Heart right ventricle (tissue), 16 donors: Measurements from ENCODE around the gene SPDEF. TPM values are rescaled to one million over a fixed set of nuclear protein-coding genes. Genes with fewer than 3 reads are reported as not detected.

Source experiments
- ATAC-seq, 8 donors: fragments of 200-7000 bp; cut with Tn5 transposase; one replicate each; pipeline ENCODE4 v1.9.1; 2020; ENCODE audit warnings: mild to moderate bottlenecking in 8 of 8, moderate library complexity in 8 of 8, moderate number of reproducible peaks in 1 of 8
- DNase-seq, 2 donors: peaks; one replicate each; pipeline ENCODE4 v3.0.0-alpha.2; 2020
- H3K27ac ChIP-seq, 10 donors: fragments of 200-600 bp; sonication (generic) in 2 of 10; one replicate each; pipeline versions ENCODE4 v1.5.0 to v1.8.0; 2020 to 2022; ENCODE audit warnings: mild to moderate bottlenecking in 3 of 10
- H3K27me3 ChIP-seq, 7 donors: fragments of 200-600 bp; one replicate each; pipeline ENCODE4 v1.8.0; 2021 to 2022; ENCODE audit warnings: mild to moderate bottlenecking in 2 of 7
- H3K36me3 ChIP-seq, 9 donors: fragments of 200-600 bp; sonication (generic) in 1 of 9; one replicate each; pipeline versions ENCODE4 v1.5.0 to v1.8.0; 2020 to 2022; ENCODE audit warnings: mild to moderate bottlenecking in 2 of 9
- H3K4me1 ChIP-seq, 9 donors: fragments of 200-600 bp; sonication (generic) in 1 of 9; one replicate each; pipeline versions ENCODE4 v1.5.0 to v1.8.0; 2020 to 2022; ENCODE audit warnings: mild to moderate bottlenecking in 4 of 9
- H3K4me3 ChIP-seq, 10 donors: fragments of 200-600 bp; sonication (generic) in 2 of 10; one replicate each; pipeline versions ENCODE4 v1.5.0 to v1.8.0; 2020 to 2022; ENCODE audit warnings: mild to moderate bottlenecking in 7 of 10, moderate library complexity in 2 of 10
- H3K9me3 ChIP-seq, 11 donors: fragments of 200-600 bp in 10 of 11; sonication (generic) in 2 of 11; one replicate each; pipeline versions ENCODE4 v1.5.0 to v1.8.0; 2013 to 2022; ENCODE audit warnings: mild to moderate bottlenecking in 2 of 11, control low read depth in 1 of 11, moderate library complexity in 1 of 11
- CTCF ChIP-seq, 9 donors: fragments of 200-600 bp; sonication (generic) in 2 of 9; IDR thresholded peaks; one replicate each; pipeline versions ENCODE4 v1.5.0 to v1.8.0; 2021 to 2022; ENCODE audit warnings: antibody characterized with exemption in 9 of 9, mild to moderate bottlenecking in 5 of 9, moderate library complexity in 1 of 9
- WGBS, 2 donors: extraction: QIAGEN DNeasy Blood & Tissue Kit; methylation state at CpG; one replicate each; pipeline ENCODE4 v1.1.7; 2013; ENCODE audit warnings: inconsistent platforms in 1 of 2; 5-methylcytosine and 5-hydroxymethylcytosine counted together
- intact Hi-C, 10 donors: fragments of 100-400 bp; cut with DNase I; formaldehyde crosslinking; loops; one replicate each; pipeline versions ENCODE4 v1.11.1 to v1.14.2; 2022
- polyA plus RNA-seq, 2 donors: library from polyadenylated mRNA; stranded (reverse); fragments of 200-250 nt; gene quantifications; one replicate each; pipeline ENCODE4 v1.2.3, GENCODE V29; 2013
- total RNA-seq, 10 donors: library from RNA; stranded (reverse); fragmentation: NEBNext Ultra II Directional in 3 of 10; extraction: Animal tissue kit (Norgen Biotek cat#: 25700) in 3 of 10; gene quantifications; one replicate each; pipeline versions ENCODE4 v1.2.1 to v1.2.4, GENCODE V29; 2021 to 2023
- donor health status: Arrhythmogenic right ventricular cardiomyopathy.
- donor health status: ischemic (EF 13 %, LVEDD 7.1; RV severe dilation, severe dysfunction).
- donor health status: healthy with polysubstance abuse.
- donor health status: DM: no; HTN: yes; CAD: no.
- donor health status: DM: no; HTN: no; CAD: no.
- donor health status: ischemic (EF 25% LVEDD 6.9; RV normal size, moderate dysfunction).
- donor health status: ischemic (EF 25% LVEDD 5.7; RV mildly dilated, moderate dysfunction).
- donor health status: healthy.
- donor health status: DM: yes; HTN: yes; CAD: no.
- donor health status: Ischemic cardiomyopathy.
- donor health status: ischemic (EF 35%, LVEDD 5.7; RV mildly dilated, moderate dysfunction).
- donor health status: nonischemic (EF 11% LVEDD 7.7; RV severe dilation, severe dysfunction).
- donor health status: DM: yes; HTN: yes; CAD: no.
- donor health status: PGD.
- donor health status: ischemic (EF 29% LVEDD 5.4; RV normal size, mild dysfunction).
- donor health status: nonischemic (EF 23%, LVEDD 6.1; RV moderate dilation, normal function).

SPDEF gene
- total and polyA plus RNA-seq, 12 donors = 0.15 to 0.60 (median 0.22) TPM; not detected in 2

- 82 to 83% methylated on average over 20 of the region's 20 CpGs for WGBS, 2 donors
- Histone ChIP-seq H3K4me1 (no peaks in the 10 kb centered on the region), H3K27me3 (no peaks in the 10 kb centered on the region), H3K36me3 (no peaks in the 10 kb centered on the region), H3K9me3 (no peaks in the 10 kb centered on the region), H3K27ac (no peak overlapping the region), H3K4me3 (no peak overlapping the region)
- DNase-seq (no peak), ATAC-seq (no peak)
- TF ChIP-seq CTCF (IDR thresholded peaks at IDR 0.05) = no peak
- intact Hi-C loops = no loop called here
Measured at GRCh38 chr6:34490390-34491090, 65.6 kb downstream of the SPDEF start.

GRCh38 chr6:34489207-34489805 lies 66.8 kb downstream of the SPDEF start:
- no peak overlapping the region for H3K4me3 ChIP-seq
- TF ChIP-seq CTCF (IDR thresholded peaks at IDR 0.05) = no peak
- DNase-seq = no peak
- no peaks in the 10 kb centered on the region for H3K9me3 ChIP-seq
- H3K36me3 ChIP-seq = no peaks in the 10 kb centered on the region
- intact Hi-C loops = no loop called here
- no peak for ATAC-seq
- H3K4me1 ChIP-seq = no peaks in the 10 kb centered on the region
- WGBS, 2 donors = 82 to 88% methylated on average over 9 of the region's 9 CpGs
- no peaks in the 10 kb centered on the region for H3K27me3 ChIP-seq
- no peak overlapping the region for H3K27ac ChIP-seq

Other genes starting within 250 kb of the SPDEF start
- 10 to 100 TPM; 41.9 to 67.1 (median 59.0) TPM for gene NUDT3, start 163.7 kb downstream of the SPDEF start, total RNA-seq
- 10 to 100 TPM in 1 of 2 donors, 1 to 10 TPM in 1; 9.3 to 20.9 TPM for gene NUDT3, start 163.7 kb downstream of the SPDEF start, polyA plus RNA-seq
- 100 to 1,000 TPM; 551 to 913 (median 607) TPM for gene RPS10, start 130.3 kb downstream of the SPDEF start, total RNA-seq
- 1,000 to 10,000 TPM; 1,305 to 2,567 TPM for gene RPS10, start 130.3 kb downstream of the SPDEF start, polyA plus RNA-seq
- gene PACSIN1, start 90.3 kb downstream of the SPDEF start, total RNA-seq = 10 to 100 TPM in 2 of 10 donors, 1 to 10 TPM in 8; 4.0 to 11.2 (median 6.3) TPM
- 1 to 10 TPM in 1 of 2 donors, under 1 TPM in 1; 0.77 to 5.8 TPM for gene PACSIN1, start 90.3 kb downstream of the SPDEF start, polyA plus RNA-seq
- 100 to 1,000 TPM in 8 of 10 donors, 10 to 100 TPM in 2; 86.9 to 157 (median 114) TPM for gene ILRUN, start 140.4 kb upstream of the SPDEF start, total RNA-seq
- gene ILRUN, start 140.4 kb upstream of the SPDEF start, polyA plus RNA-seq = 10 to 100 TPM; 54.9 to 63.0 TPM
- 100 to 1,000 TPM; 125 to 204 (median 144) TPM for gene SNRPC, start 201.2 kb upstream of the SPDEF start, total RNA-seq
- 100 to 1,000 TPM; 168 to 224 TPM for gene SNRPC, start 201.2 kb upstream of the SPDEF start, polyA plus RNA-seq
- 10 to 100 TPM; 18.0 to 25.0 (median 21.2) TPM for gene BLTP3A, start 235.8 kb upstream of the SPDEF start, total RNA-seq
- 1 to 10 TPM; 4.1 to 4.5 TPM for gene BLTP3A, start 235.8 kb upstream of the SPDEF start, polyA plus RNA-seq